ENCODE data around the gene CABCOCO1.

DNA sequence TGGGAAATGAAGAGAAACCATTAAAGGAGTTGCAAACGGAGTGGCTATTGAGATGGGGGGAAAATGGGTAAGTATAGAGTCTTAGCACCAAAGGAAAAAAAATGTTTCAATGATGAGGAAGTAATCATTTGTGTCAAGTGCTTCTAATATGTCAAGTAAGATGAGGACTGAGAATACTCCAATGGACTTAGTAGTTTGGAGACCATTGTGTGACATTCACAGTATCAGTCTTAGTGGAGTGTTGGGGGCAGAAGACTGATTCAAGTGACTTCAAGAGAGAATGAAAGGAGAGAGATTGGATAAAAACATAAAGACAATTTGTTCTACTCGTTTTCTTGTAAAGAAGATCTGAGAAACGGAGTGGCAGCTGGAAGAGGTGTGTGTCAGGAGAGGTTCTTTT lies 150.2 kb downstream of the CABCOCO1 start:
- TF ChIP-seq GATA3 (IDR thresholded peaks at IDR 0.05; ENCODE audit: low read depth, low read length): no peak
- TF ChIP-seq GATA2 (IDR thresholded peaks at IDR 0.05; ENCODE audit: low read depth, low read length): no peak

Measured in SH-SY5Y (cell line).